OCI-LY1 (cell line): Measurements from ENCODE around the gene CLEC10A.

Experiments used
- H2AFZ ChIP-seq: fragments of 200-600 bp; sonication (generic), shearing (Covaris generic); 2 replicates; pipeline ENCODE4 v1.6.0; 2014; ENCODE audit warnings: antibody characterized with exemption, mild to moderate bottlenecking, low read length
- H3F3A ChIP-seq: fragments of 200-600 bp; sonication (generic), shearing (Covaris generic); 2 replicates; pipeline ENCODE4 v1.6.0; 2014; ENCODE audit warnings: mild to moderate bottlenecking, antibody characterized with exemption, low read length, moderate library complexity; ENCODE audit not compliant: insufficient read depth
- H3K27ac ChIP-seq: fragments of 200-600 bp; sonication (generic); 2 replicates; pipeline ENCODE4 v1.5.1; 2014; ENCODE audit warnings: low read length, mixed run types, mild to moderate bottlenecking, low read depth; ENCODE audit not compliant: poor library complexity, severe bottlenecking
- H3K27me3 ChIP-seq: fragments of 200-600 bp; sonication (generic); 2 replicates; pipeline ENCODE4 v1.6.0; 2014; ENCODE audit warnings: antibody characterized with exemption, mild to moderate bottlenecking, low read length, moderate library complexity; ENCODE audit not compliant: insufficient read depth
- H3K36me3 ChIP-seq: fragments of 200-600 bp; sonication (generic); 2 replicates; pipeline ENCODE4 v1.6.1; 2014; ENCODE audit warnings: mild to moderate bottlenecking, antibody characterized with exemption, low read length, moderate library complexity, mixed read lengths; ENCODE audit not compliant: insufficient read depth
- H3K4me1 ChIP-seq: fragments of 200-600 bp; sonication (generic); 2 replicates; pipeline ENCODE4 v1.5.1; 2014; ENCODE audit warnings: mild to moderate bottlenecking, low read length, moderate library complexity; ENCODE audit not compliant: insufficient read depth, severe bottlenecking
- H3K4me2 ChIP-seq: fragments of 200-600 bp; sonication (generic), shearing (Covaris generic); 2 replicates; pipeline ENCODE4 v1.6.1; 2014; ENCODE audit warnings: low read length
- H3K4me3 ChIP-seq: fragments of 200-600 bp; sonication (generic); 2 replicates; pipeline ENCODE4 v1.5.1; 2014; ENCODE audit warnings: low read length, low read depth, mild to moderate bottlenecking, mixed read lengths; ENCODE audit not compliant: poor library complexity, severe bottlenecking
- H3K79me2 ChIP-seq: fragments of 200-600 bp; shearing (Covaris generic); 2 replicates; pipeline ENCODE4 v1.6.1; 2016; ENCODE audit warnings: mixed run types, low read length, mixed read lengths; ENCODE audit not compliant: insufficient read depth
- H3K9ac ChIP-seq: fragments of 200-600 bp; sonication (generic), shearing (Covaris generic); 2 replicates; pipeline ENCODE4 v1.6.1; 2014; ENCODE audit warnings: mild to moderate bottlenecking, low read length, mixed read lengths
- H3K9me2 ChIP-seq: fragments of 200-600 bp; sonication (generic), shearing (Covaris generic); 2 replicates; pipeline ENCODE4 v1.6.1; 2014; ENCODE audit warnings: low read depth, mild to moderate bottlenecking, low read length, mixed read lengths
- H3K9me3 ChIP-seq: fragments of 200-600 bp; shearing (Covaris generic); 2 replicates; pipeline ENCODE4 v1.6.1; 2014; ENCODE audit warnings: low read length, mixed read lengths
- H4K20me1 ChIP-seq: fragments of 200-600 bp; sonication (generic), shearing (Covaris generic); 2 replicates; pipeline ENCODE4 v1.6.0; 2016; ENCODE audit warnings: mild to moderate bottlenecking, low read length; ENCODE audit not compliant: insufficient read depth
- EZH2 ChIP-seq: fragments of 200-600 bp; sonication (generic), shearing (Covaris generic); IDR thresholded peaks from 2 replicates; pipeline ENCODE4 v1.8.0; 2017; ENCODE audit warnings: borderline replicate concordance, mixed run types, mild to moderate bottlenecking, antibody characterized with exemption, low read length, moderate library complexity, mixed read lengths
- TF ChIP-seq, protein P1 (sequence below): fragments of 200-600 bp; sonication (generic), shearing (Covaris generic); IDR thresholded peaks from 2 replicates; pipeline ENCODE4 v1.5.1; 2017; ENCODE audit warnings: mild to moderate bottlenecking, antibody characterized with exemption, low read length, moderate library complexity, mixed read lengths

The CLEC10A gene

GRCh38 chr17:7046127-7046724 lies 33.8 kb downstream of the CLEC10A start:
- Histone ChIP-seq H3K9me2 (no peaks in the 10 kb centered on the region), H3K79me2 (no peaks in the 10 kb centered on the region), H3K9ac (peak overlapping the region; percentile 14; the same call in 1 of the 2 replicates), H3K27me3 (no peaks in the 10 kb centered on the region), H3K4me2 (peak overlapping the region; percentile 60), H4K20me1 (no peaks in the 10 kb centered on the region), H3K9me3 (no peaks in the 10 kb centered on the region), H3K27ac (no peak overlapping the region), H3K4me3 (peak overlapping the region; percentile 41), H3K36me3 (no peaks in the 10 kb centered on the region), H3F3A (no peaks in the 10 kb centered on the region), H3K4me1 (peaks cover 24% of the 10 kb centered on the region), H2AFZ (no peak overlapping the region)
- TF ChIP-seq, protein P1, sequence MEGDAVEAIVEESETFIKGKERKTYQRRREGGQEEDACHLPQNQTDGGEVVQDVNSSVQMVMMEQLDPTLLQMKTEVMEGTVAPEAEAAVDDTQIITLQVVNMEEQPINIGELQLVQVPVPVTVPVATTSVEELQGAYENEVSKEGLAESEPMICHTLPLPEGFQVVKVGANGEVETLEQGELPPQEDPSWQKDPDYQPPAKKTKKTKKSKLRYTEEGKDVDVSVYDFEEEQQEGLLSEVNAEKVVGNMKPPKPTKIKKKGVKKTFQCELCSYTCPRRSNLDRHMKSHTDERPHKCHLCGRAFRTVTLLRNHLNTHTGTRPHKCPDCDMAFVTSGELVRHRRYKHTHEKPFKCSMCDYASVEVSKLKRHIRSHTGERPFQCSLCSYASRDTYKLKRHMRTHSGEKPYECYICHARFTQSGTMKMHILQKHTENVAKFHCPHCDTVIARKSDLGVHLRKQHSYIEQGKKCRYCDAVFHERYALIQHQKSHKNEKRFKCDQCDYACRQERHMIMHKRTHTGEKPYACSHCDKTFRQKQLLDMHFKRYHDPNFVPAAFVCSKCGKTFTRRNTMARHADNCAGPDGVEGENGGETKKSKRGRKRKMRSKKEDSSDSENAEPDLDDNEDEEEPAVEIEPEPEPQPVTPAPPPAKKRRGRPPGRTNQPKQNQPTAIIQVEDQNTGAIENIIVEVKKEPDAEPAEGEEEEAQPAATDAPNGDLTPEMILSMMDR = no peak
- TF ChIP-seq EZH2 = no peak

DNA sequence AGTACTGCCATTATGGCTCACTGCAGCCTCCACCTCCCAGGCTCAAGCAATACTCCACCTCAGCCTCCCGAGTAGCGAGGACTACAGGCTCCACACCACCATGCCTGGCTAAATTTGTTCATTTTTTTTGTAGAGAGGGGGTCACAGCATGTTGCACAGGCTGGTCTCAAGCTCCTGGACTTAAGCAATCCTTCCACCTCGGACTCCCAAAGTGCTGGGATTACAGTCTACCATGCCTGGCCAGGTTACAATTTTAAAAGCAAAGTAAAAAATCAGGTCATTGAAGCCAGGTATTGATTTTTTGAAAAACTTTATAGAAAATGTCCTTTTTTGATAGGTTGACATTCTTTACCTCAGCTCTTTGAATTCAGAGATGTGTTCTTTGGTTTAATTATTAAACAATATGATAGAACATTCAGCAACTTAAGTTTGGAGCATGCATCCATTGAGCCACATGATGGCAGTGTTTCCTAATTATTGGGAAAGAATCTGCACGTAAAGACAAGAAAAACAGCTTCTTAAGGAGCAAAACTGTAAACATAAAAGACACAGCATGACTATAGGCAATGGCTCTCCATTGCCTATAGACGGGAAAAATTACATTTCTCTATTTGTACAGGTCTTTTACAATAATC lies 34.4 kb downstream of the CLEC10A start:
- H3K79me2 ChIP-seq = no peaks in the 10 kb centered on the region
- H3F3A ChIP-seq = no peaks in the 10 kb centered on the region
- no peak overlapping the region for H2AFZ ChIP-seq
- no peaks in the 10 kb centered on the region for H3K9me3 ChIP-seq
- H3K4me2 ChIP-seq = peak overlapping the region; percentile 60; the same call in 1 of the 2 replicates
- no peak overlapping the region for H3K9ac ChIP-seq
- H3K36me3 ChIP-seq = no peaks in the 10 kb centered on the region
- no peaks in the 10 kb centered on the region for H3K9me2 ChIP-seq
- no peaks in the 10 kb centered on the region for H3K27me3 ChIP-seq
- H4K20me1 ChIP-seq = no peaks in the 10 kb centered on the region
- no peak overlapping the region for H3K27ac ChIP-seq
- TF ChIP-seq EZH2 = no peak
- TF ChIP-seq, protein P1 = peak; percentile 84
- H3K4me3 ChIP-seq = no peak overlapping the region
- peaks cover 24% of the 10 kb centered on the region for H3K4me1 ChIP-seq

DNA sequence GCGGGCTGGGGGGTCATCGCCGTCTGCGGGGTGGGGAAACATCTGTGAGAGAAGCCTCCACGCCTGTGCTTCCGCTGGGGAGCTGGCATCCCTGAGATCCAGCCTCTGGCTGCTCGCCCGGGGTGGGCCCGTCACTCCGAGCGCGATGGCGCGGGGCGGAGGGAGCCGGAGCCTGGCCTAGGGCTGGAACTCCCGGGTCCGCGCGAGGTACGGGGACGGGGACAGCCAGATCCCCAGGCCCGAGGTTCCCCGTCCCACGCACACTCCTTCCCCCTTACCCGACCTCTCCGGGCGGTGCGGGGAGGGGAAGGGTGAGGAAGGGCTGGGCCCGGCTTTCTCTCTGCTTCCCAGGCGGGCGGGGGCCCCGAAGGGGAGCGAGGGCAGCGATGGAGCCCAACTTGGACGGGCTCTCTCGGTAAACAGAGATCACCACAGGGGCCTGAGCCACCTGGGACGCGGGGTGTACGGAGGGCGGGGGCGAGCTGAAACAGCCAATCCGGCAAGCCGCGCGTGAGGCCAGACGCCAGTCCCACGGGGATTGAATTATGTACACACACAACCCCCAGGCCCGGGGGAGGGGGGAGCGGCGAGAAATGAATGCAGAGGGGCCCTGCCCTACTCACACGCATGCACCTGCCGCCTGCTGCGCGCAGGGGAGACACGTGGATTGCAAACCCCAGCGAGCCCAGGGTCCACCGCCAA lies 36.4 kb downstream of the CLEC10A start, which contains the start of gene SLC16A11:
Gene SLC16A11, minus strand, starts transcription at position 596 of the 702 bp plus-strand sequence. Its CDS starts 579 bp downstream, at position 17.
- no peak within 1 kb of the TSS for H2AFZ ChIP-seq
- peak within 1 kb of the TSS; percentile 50; the same call in 1 of the 2 replicates for H3K4me2 ChIP-seq
- no peaks in the 10 kb centered on the region for H3K79me2 ChIP-seq
- peak within 1 kb of the TSS; percentile 5 for H3K4me3 ChIP-seq
- H3K27ac ChIP-seq = no peak within 1 kb of the TSS
- no peaks in the 10 kb centered on the region; the same call in 1 of the 2 replicates for H3K36me3 ChIP-seq
- H3K4me1 ChIP-seq = peaks cover 29% of the 10 kb centered on the region
- H3K9me3 ChIP-seq = no peaks in the 10 kb centered on the region
- no peak within 1 kb of the TSS for H3K9ac ChIP-seq
- TF ChIP-seq, protein P1 = no peak
- TF ChIP-seq EZH2 = no peak
- no peaks in the 10 kb centered on the region for H3F3A ChIP-seq
- H3K9me2 ChIP-seq = no peaks in the 10 kb centered on the region
- H4K20me1 ChIP-seq = no peaks in the 10 kb centered on the region
- H3K27me3 ChIP-seq = no peaks in the 10 kb centered on the region
